ENCODE measurements around the gene ANGPT4. TPM values are rescaled to one million over a fixed set of nuclear protein-coding genes. Genes with fewer than 3 reads are reported as not detected.

Gene ANGPT4
- total RNA-seq, 4 donors from 2014 or later: 0.27 TPM; not detected in 3

DNA sequence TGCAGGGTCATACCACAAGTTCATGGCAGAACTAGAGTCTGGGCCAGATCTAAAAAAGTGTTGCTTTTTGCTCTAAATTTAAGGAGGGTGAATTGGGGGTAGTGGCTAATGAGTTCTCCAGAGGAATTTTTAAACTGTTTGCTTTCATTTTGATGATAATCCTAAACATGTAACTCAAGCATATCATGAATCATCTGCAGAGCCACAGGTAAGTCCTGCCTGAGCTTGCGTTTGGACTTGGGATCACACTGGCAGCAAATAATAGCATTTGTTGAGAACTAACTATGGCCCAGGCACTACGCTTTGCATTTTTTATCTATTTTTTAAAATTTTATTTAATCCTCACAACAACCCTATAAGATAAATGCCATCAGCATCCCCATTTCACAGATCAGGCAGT lies 55.2 kb downstream of the ANGPT4 start:
- H3K4me1 ChIP-seq: no peaks in the 10 kb centered on the region
- no peak overlapping the region for H3K4me3 ChIP-seq
- no peaks in the 10 kb centered on the region for H3K27me3 ChIP-seq
- H3K9me3 ChIP-seq: no peaks in the 10 kb centered on the region
- H3K36me3 ChIP-seq: no peaks in the 10 kb centered on the region
- H3K27ac ChIP-seq: no peak overlapping the region
- TF ChIP-seq, protein P1, sequence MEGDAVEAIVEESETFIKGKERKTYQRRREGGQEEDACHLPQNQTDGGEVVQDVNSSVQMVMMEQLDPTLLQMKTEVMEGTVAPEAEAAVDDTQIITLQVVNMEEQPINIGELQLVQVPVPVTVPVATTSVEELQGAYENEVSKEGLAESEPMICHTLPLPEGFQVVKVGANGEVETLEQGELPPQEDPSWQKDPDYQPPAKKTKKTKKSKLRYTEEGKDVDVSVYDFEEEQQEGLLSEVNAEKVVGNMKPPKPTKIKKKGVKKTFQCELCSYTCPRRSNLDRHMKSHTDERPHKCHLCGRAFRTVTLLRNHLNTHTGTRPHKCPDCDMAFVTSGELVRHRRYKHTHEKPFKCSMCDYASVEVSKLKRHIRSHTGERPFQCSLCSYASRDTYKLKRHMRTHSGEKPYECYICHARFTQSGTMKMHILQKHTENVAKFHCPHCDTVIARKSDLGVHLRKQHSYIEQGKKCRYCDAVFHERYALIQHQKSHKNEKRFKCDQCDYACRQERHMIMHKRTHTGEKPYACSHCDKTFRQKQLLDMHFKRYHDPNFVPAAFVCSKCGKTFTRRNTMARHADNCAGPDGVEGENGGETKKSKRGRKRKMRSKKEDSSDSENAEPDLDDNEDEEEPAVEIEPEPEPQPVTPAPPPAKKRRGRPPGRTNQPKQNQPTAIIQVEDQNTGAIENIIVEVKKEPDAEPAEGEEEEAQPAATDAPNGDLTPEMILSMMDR (IDR thresholded peaks at IDR 0.05): no peak
- no peak for TF ChIP-seq POLR2A (IDR thresholded peaks at IDR 0.05)
- DNase-seq: no peak

DNA sequence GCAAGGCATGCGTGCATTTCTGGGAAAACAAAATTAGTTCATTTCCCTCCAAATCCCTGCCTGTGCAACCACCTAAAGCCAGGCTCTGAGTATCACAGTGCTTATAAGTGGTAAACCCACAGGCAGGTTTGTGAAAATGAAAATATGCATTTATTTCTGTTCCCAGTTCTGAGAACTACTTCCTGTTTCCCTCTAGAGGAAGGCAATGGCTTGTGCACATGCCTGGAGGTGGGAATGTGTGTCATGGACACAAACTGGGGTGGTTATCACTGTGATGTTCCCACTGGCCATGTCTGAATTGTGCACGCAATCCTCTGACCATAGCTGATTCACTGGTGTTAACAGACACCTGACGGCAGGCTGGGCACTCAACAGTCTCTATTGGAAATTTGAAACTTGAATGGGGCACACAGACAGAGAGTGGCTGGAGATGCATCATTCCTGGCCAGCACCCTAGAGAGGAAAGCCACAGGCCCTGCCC lies 56.3 kb downstream of the ANGPT4 start:
- no peak for DNase-seq
- no peaks in the 10 kb centered on the region for H3K27me3 ChIP-seq
- no peaks in the 10 kb centered on the region for H3K36me3 ChIP-seq
- H3K4me3 ChIP-seq: no peak overlapping the region
- no peak overlapping the region for H3K27ac ChIP-seq
- no peaks in the 10 kb centered on the region for H3K9me3 ChIP-seq
- no peak for TF ChIP-seq POLR2A (IDR thresholded peaks at IDR 0.05)
- TF ChIP-seq, protein P1 (IDR thresholded peaks at IDR 0.05): no peak
- no peaks in the 10 kb centered on the region for H3K4me1 ChIP-seq

DNA sequence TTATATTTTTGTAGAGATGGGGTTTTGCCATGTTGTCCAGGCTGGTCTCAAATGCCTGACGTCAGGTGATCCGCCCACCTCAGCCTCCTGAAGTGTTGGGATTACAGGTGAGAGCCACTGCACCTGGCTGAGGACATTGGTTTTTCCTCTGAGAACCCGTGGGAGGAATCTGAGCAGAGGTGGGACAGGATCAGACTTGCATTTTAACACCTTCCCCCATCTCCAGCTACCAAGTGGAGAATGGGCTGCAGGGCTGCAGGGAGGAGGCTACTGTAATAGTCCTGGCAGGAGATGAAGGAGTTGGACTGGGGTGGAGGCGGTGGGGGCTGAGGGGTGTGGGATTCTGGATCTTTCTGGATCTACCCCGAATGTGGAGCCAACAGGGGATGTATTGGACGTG lies 58.1 kb downstream of the ANGPT4 start:
- no peaks in the 10 kb centered on the region for H3K36me3 ChIP-seq
- H3K4me3 ChIP-seq: no peak overlapping the region
- H3K27ac ChIP-seq: no peak overlapping the region
- H3K4me1 ChIP-seq: no peaks in the 10 kb centered on the region
- no peaks in the 10 kb centered on the region for H3K27me3 ChIP-seq
- no peak for DNase-seq
- no peak for TF ChIP-seq POLR2A (IDR thresholded peaks at IDR 0.05)
- TF ChIP-seq, protein P1 (IDR thresholded peaks at IDR 0.05): no peak
- no peaks in the 10 kb centered on the region for H3K9me3 ChIP-seq

DNA sequence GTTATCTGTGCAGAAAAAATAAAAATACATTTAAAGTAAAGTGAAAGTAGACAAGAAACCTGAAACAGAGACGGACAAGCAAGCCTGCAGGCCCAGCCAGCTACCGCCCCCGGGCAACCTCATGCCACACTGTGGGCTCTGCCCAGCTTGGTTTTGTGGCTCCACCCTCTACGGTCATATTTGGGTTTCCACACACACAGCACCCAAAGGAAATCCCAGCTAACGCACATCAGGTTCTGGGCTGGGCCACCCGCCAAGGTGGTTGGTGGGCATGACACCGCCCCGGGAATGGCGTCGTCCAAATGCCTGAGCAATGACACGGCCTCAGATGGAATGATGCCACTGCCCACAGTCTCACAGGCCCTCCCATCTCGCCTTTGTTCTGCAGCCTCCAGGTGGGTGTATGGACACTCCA lies 59.8 kb downstream of the ANGPT4 start:
- Histone ChIP-seq H3K9me3 (no peaks in the 10 kb centered on the region), H3K36me3 (no peaks in the 10 kb centered on the region), H3K27ac (no peak overlapping the region), H3K4me1 (no peaks in the 10 kb centered on the region), H3K4me3 (no peak overlapping the region), H3K27me3 (no peaks in the 10 kb centered on the region)
- no peak for DNase-seq
- no peak for TF ChIP-seq POLR2A (IDR thresholded peaks at IDR 0.05)
- TF ChIP-seq, protein P1 (IDR thresholded peaks at IDR 0.05): no peak

DNA sequence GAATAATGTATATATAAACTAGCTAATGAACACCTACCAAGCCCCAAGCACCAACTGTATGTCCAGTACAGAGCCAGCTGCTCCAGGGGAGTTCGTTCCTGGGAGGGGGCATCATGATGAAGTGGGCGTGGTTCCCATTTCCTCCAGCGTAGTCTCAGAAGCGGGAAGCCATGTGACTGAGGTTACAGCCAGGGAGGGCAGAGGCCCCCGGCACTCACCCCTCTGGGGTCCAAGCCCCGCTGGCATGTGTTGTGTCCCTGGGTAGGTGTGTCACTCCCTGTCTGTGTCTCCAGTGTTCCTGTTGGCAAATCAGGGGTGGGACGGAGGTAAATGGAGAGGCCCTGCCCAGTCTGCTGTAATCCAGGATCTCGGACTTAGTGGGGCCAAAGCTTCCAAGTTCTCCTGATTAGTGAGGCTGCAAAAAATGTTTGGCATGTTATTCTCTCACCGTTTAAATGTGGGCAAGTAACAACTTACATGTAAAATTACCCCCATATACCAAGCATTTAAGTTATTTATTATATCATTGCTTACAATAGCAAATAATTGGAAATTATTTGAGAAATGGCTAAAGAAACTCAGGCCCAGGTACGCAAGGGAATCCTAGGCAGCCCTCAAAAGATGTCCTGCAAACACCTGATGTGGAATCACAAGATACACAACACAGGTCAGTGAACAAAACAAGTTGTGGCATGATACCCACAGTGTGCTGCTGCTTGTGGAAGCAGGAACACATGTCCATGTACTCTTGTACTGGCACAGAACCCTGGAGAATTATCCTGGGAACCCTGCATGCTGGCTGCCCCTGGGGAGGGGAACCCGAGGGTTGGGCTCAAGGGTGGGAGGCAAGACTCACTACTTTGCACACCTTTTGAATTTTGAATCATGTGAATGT lies 60.4 kb downstream of the ANGPT4 start:
- H3K27ac ChIP-seq: no peak overlapping the region
- no peak for DNase-seq
- no peak for TF ChIP-seq POLR2A (IDR thresholded peaks at IDR 0.05)
- TF ChIP-seq, protein P1 (IDR thresholded peaks at IDR 0.05): no peak
- no peaks in the 10 kb centered on the region for H3K36me3 ChIP-seq
- no peaks in the 10 kb centered on the region for H3K9me3 ChIP-seq
- H3K27me3 ChIP-seq: no peaks in the 10 kb centered on the region
- no peaks in the 10 kb centered on the region for H3K4me1 ChIP-seq
- no peak overlapping the region for H3K4me3 ChIP-seq
